Activated T-helper 9 cell treated with anti-CD3 and anti-CD28 coated beads, Interleukin-2, amount 50 U/mL, for 16 hours (primary cell): Measurements from ENCODE around the gene RAD51B.

Source experiments
- DNase-seq: peaks from one replicate; pipeline ENCODE4 v3.0.0-alpha.2; 2020; ENCODE audit warnings: low read depth

RAD51B gene

DNA sequence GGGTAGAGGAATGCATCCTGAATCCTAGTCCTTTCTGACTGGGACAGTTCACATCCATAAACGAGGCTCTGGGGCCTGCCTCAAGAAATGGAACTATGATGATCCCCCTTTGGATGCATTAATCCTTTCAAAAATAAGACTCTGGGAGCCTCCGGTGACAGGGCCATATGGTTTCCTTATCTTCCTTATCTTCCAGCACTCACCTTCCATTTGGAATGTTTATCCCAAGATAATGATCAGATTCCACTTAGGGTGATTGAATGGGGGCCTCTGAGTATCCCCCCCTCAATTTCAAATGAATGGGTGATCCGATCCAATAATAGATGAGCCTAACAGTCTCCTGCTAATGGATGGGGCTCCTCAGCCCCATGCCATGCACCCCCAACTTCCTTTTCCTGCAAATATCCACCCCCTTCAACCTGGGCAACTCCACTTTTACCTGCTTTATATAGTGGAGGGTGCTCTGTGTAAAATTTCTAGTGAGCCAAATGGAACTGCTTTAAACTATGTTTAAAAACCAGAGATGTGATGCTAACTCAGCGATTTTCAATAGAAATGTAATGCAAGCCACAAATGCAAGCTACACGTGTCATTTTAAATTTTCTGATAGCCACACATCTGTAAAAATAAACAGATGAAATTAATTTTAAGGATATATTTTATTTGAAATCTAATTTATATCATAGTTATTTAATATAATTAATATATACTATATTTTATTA lies 815.5 kb downstream of the RAD51B start:
- DNase-seq = no peak

DNA sequence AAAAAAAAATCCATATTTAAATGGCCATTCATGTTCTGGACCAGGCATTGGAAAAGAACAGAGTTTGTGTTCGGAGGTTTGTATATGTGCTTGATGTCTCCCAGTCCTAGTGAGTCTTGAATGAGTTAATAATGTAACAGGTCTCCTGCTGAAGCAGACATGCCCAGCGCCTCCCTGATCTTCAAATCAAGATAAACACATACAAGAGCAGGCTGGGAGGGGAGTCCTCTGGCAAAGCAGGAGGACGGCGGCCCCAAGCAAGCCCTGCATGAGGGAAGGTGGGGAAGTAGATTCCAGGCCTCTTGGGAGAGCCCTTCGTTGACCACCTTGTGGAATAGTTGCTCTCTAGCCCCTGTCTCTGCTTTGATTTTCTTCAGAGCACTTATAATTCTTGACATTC lies 817.0 kb downstream of the RAD51B start:
- no peak for DNase-seq

DNA sequence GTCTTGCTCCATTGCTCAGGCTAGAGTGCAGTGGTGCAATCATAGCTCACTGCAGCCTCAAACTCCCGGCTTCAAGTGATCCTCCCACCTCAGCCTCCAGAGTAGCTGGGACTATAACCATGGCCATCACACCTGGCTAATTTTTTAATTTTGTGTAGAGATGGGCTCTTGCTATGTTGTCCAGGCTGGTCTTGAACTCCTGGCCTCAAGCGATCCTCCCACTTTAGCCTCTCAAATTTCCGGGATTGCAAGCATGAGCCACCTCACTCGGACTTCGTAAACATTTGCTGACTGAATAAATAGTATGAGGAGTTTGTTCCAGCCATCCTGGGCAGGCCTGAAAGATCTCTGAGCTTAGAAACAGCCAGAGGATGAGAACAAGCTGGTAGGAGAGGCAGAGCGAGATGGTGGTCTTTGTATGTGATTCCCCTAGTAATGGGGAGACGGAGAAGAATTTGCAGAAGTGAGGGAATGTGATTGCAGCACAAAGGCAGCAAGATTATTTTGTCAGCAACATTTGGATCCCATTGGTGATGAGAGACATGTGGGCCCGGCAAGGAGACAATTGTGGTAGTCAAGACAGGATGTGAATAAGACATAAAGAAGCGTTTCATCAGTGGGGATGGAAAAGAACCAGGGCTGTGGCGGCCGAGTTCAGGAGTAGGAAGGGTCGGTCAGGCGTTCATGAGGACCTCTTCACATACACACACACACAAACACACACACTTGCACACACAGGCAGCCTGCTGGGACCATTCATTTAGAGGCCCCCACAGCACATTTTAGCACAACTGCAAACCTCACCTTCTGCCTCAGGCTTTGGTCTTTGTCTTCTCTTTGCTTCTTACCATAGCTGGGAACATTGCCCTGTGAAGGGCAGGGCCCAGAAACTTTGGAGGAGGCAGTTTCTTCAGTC lies 817.8 kb downstream of the RAD51B start:
- no peak for DNase-seq

DNA sequence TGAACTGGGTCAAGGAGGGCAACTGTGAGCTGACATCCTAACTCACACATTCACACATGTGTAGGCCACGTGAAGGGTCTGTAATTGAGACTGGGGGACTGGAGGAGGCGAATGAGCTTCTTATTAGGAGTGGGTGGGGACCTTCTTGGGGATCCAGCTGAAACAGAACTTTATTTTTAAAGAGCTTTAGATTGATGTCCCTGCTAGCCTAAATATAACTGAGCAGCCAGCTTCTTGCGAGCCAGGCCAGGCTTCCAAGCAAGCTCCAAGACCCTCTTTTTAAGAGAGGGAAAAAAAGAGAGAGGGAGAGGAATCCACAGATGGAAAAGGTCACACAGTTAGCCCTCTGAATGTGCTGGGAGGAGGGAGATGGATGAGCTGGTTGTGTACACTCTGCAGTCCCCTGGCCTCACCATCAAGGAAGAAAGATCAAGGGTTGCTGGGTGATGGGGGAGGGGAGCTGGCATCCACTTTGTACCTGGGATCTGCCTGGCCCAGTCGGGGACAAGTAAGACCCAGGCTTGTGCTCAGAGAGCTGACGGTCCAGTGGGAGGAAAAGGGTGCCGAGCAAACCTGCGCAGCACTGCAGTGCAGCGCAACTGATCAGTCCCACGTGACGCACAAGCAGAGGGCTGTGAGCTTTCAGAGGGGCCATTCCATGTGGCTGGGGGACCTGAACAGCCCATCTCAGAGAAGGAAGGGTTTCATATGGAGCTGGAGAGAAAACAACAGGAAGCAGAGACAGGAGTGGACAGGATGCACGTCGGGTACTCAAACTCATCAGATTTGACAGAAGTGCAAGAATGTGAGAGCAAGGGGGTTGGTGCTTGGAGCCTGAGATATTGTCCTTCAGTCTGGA lies 818.8 kb downstream of the RAD51B start:
- no peak for DNase-seq

DNA sequence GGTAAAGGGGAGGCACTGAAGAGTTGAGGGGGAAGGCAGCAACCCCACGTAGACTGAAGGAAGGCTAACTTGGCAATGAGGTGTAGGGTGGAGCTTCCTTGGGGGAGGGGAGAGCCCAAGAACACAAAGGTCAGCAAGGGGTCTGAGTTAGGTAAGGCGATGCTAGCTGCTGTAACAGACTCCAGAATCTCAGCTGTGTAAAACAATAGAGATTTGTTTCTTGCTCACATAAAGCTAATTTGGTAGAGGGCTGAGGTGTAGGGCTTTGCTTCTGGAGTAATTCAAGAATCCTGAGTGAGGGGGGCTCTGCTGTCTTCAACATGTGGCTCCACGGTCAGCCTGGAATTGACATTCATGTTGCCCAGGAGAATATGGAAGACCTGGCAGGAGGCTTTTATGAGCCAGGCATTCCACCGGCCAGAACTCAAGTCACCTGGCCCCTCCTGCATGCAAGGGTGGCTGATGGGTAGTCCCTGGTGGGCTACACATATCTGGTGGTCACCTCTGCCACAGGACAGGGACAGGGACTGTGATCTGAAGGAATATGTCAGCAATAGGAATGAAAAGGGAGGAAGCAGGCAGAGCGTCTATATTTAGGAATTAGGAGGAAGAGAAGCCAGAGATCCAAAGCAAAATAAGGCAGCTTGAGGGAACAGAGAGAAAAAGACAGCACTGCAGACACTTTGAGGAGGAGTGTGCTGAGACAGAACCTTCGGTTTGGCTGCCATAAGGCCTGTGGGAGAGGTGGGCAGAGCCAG lies 819.6 kb downstream of the RAD51B start:
- no peak for DNase-seq

DNA sequence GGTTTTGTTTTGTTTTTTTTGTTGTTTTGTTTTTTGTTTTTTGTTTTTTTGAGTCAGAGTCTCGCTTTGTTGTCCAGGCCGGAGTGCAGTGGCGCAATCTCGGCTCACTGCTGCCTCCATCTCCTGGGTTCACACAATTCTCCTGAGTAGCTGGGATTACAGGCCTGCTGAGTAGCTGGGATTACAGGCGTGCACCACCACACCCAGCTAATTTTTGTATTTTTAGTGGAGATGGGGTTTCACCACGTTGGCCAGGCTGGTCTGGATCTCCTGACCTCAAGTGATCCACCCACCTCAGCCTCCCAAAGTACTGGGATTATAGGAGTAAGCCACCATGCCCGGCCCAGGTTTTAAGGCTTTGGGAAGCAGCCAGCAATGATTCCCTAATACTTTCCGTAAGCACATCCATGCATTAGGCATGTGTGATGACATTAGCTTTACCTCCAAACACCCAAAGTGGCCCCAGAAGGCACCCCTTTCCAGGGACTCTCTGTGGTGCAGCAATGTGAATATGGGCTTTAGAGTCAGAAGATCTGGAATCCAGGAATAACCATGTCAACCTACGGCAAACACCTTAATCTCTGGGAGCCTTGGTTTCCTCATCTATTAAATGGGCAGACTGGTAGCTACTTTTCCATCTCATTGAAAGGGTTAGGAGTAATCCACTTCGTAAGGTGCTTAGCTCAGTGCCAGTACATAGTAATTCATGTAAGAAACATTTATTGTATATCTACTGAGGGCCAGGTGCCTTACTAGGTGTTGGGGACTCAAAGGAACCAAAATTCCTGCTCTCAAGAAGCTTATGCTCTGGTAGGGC lies 820.4 kb downstream of the RAD51B start:
- DNase-seq = no peak

DNA sequence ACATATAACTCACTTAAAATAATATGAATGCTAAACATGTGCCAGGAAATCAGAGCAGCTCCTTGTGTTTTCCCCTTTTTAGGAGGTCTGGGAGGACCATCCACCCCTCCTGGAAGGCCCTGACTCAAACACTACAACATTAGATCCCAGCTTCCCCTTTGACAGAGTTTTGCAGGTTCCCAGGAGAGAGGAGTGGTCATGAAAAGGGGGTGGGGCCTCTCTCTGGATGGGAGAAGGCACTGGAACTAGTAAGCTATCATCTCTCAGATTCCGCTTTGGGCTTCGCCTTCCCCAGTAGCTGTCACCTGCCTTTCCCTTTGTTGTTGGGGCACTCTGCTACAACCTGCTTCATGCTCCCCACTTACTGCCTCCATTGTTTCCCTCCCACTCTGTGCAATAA lies 824.1 kb downstream of the RAD51B start:
- DNase-seq = no peak

DNA sequence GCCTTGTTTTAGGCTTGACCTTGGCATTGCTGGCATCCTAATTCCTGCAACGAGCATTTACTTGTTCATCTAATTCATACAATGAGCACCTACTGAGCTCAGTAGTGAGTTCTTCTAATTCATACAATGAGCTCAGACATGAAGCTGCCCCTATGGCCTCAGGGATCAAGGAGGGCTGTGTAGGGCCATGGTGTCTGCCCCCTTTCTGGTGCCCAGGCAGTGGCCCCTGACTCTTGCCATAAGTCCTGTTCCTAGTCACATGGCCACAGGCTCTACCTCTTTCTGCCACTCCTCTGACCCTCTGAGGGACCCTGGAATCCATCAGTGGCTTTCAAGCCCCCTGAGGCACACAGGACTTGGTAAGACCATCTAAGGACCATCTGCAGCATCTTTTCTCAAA lies 824.5 kb downstream of the RAD51B start:
- DNase-seq = no peak

DNA sequence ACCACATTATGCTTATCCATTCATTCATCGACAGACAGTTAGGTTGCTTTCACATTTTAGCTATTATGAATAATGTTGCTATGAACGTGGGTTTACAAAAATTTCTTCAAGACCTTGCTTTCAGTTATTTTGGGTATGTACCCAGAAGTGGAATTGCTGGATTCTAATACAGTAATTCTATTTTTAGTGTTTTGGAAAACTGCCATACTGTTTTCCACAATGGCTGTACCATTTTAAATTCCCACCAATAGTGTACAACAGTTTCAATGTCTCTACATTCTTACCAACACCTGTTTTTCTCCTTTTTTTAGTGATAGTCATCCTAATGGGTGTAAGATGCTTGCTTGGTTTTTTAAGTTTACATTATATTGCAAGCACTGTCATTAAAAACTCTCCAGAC lies 825.8 kb downstream of the RAD51B start:
- no peak for DNase-seq

DNA sequence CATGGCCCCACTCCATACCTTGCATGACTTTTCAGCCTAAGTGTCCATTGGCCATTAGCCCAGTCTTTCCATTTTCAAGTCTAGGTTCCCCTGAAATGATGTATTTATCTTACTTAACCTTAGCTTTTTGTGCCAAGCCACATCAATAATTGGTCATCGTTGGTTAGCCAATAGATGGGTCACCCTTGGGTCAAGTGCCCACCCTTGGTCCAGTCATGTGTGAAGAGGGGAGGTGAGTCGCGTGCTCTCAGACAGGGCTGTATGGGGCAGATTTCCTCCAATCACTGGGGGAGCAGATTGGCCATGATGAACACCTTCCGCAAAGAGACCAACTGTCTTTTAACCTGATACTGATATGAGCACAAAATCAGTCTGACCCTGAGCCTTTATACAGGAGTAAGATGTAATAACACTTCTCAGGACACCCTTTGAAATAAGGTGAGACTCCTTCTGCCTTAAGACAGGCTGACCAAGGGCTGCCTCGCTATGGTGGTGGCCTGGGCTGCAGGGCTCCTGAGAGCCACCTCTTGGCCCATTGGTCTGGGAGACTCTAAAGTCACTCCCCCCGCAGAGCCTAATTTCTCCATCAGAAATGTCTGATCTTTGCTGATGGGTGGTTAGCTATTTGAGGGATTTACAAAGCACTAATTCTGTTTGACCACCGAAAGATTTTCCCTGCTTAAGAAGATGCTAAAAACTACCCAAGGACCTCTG lies 830.1 kb downstream of the RAD51B start:
- DNase-seq = no peak

DNA sequence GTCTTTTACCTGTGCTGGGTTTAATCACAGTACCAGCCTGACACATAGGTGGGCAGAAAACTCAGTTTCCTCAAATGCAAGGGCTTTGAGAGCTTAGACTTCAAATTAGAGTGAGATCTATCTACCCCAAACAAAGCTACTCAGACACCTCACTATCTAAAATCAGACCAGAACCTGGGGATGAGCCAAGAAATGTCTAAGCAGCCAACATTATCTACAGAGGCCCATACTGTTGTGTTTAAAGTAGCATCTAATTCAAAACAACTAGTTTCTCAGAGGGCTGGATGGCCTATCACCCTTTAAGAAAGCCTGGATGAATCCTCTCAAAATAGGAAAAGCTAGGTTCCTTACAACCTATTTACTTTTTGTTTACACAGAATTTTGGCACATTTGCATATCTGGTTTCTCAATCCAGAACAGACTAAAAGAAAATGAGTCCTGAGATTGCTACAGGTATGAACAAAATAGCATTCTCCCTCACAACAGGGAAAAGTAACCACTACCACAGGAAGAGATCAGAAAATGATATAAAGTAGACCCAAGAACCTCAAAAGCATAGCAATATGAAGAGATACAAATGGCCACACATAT lies 830.9 kb downstream of the RAD51B start:
- DNase-seq = no peak

DNA sequence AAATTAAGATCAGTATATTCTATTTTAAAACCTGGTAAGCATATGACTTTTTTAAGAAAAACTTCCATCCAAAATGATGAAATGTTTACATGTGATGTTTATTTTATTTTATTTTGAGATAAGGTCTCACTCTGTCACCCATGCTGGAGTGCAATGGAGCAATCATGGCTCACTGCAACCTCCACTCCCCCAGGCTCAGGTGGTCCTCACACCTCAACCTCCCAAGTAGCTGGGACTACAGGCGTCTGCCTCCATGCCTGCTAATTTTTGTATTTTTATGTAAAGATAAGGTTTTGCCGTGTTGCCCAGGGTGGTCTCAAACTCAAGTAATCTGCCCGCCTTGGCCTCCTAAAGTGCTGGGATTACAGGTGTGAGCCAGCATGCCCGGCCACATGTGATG lies 831.5 kb downstream of the RAD51B start:
- no peak for DNase-seq

DNA sequence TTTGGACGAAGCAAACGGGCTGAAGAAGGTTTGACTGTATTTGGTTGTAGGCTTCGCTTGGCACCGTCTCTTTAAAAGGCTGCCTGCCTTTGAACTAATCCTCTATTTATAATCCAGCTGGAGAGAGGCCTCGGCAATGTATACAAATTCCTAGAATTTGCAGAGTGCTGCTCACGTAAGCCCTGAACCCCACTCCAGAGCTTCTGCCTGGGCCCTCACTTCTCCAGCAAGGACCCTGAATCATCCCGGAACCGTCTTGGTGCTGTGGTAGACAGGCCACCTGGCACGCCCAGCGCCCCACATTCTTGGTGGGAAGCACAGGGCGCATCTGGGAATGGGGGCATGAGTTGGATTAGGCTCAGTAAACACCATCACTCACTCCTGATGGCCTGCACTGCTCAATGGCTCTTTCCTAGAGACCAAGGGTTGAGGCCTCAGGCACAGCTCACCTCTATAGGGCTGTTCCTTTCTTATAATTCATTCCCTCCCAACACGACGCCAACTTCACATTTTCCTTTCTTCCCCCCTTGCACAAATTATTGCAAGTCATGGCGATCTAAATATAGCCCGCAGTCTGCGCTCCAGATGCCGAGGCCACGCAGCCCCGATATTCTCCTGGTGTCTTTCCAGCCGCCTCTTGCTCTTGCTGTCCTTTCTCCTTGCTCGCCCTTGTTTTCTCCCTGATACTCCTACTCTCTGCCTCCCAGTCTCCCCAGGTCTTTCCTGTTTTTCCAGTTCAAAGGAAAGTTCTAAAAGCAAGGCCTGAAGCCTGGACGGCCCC lies 832.3 kb downstream of the RAD51B start:
- no peak for DNase-seq

DNA sequence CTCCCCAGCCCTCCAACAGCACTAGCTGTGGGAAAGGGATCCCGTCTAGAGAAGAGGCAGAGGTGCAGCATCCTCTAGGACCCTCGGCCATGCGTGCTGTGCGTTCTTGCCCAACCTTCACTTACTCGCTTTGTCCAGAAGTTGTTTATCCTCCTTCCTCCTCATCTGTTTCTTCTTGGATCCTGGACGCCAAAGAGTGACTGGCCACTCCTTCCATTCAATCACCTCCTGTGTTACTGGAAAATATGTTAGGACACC lies 832.8 kb downstream of the RAD51B start:
- no peak for DNase-seq

DNA sequence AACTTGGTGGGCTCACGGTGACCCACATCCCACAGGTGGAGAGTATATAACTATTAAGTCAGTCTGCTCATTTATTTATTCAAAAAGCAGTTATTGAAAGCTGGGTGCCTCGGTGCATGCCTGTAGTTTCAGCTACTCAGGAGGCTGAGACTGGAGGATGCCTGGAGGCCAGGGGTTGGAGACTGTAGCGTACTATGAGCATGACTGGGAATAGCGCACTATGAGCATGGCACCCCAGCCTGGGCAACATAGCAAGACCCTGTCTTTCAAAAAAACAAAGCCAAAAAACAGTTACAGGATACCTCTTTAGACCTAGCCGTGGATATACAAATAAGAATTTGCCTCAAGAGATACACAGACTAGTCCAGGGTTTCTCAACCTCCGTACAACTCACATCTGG lies 833.5 kb downstream of the RAD51B start:
- no peak for DNase-seq

DNA sequence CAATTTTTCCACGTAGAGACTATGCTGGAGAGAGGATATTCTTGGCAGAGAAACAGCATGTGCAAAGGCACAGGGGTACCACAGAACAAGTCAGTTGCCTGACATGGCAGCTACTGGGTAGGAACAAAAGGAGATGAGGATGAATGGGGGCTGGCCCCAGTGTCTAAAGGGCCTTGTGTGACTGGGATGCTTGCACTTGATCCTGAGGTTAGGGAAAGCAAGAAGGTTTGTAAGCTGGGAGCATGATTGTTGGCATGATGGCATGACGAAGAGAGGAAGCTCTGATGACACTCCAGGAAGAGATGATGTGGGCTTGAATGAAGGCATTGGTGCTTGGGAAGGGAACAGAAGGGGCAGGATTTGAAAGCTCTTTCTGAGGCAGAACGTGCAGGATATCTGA lies 834.2 kb downstream of the RAD51B start:
- no peak for DNase-seq

DNA sequence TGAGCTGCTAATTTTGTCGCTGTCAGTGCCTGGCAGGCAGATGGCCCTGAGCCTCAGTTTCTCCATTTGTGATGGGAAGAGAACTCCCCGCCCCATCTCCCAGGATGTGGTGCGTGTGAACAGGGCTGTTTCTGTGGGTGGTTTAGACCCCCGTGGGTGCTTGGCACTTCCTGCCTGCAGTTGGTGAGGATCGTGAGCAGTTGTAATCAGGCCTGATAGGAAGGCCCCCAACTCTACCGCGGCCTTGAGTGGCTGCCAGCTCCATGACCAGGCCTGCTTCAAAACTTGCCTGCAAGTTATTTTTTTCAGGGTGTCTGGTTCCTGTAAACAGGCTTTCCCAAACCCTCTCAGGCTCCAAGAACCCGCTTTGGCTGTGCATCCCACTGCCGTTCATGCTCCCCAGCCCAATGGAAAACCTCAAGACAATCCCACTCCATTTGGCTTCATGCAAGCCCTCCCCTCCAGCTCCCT lies 834.9 kb downstream of the RAD51B start:
- no peak for DNase-seq

DNA sequence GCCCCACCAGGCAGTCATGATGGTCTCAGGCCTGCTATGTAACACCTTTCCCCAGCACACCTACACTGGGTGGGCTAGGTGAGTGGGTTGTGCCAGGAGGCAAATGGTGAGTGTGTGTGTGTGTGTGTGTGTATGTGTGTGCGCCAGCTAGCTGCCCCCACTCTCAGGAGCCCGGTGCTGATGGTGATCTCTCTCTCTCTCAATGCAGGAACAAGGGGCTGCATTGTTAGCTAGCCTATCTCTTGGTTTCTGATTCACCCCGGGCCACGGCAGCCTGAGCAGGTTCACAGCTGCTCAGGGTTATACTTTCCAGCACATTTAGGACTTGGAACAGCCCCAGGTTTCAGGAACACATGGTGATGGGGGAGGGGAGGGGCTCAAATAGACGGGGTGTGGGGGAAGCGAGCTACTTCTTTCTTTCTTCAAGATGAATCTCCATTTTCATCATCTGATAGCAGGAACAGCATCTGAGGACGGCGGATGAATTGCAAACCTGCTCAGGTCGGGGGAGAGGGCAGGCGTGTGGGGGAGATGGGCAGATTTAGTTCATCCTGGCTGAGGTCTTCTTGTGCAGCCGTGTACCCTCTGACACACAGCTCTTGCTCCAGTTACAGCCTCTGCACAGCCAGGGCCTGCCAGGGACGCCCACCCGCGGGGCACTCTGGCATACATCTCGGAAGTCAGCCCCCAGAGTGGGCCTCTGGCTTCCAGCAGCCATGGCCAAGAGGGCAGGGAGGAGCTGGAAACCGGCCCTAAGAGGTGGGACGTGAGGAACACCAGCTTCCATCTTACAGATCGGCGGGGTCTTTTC lies 835.6 kb downstream of the RAD51B start:
- DNase-seq = no peak
